GM18870 (cell line): ENCODE measurements around the gene FRS2.
"Not testable (repeated sequence)": the region's sequence is repeated elsewhere in the genome, so short reads cannot be mapped to it uniquely, and the experiment has no call there.

Experiments used
- ATAC-seq: cut with Tn5 transposase; IDR thresholded peaks from one replicate; pipeline ENCODE4 v1.9.1; 2021; ENCODE audit warnings: moderate library complexity; ENCODE audit not compliant: unreplicated experiment

Gene FRS2

DNA sequence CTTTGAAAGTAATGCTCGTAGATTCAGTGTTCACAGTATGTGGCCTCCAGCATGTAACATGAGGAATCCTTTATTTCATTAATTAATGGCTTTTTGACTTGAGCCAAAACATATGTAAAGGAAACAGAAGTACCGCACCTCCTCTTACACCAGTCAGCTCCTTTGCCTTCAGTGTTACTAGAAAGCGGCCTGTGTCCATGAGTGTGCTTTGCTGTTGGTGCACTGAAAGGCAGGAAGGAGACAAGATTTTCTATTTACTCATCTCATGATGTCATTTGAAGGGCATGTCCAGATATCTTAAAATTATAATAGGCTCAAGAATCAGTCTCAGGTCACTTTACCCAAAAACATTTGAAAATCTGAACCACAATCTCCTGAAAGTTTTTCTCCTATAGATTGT, 105.2 kb downstream of the FRS2 start:
- ATAC-seq: no peak

GRCh38 chr12:69578283-69578682, 108.1 kb downstream of the FRS2 start:
- ATAC-seq: no peak

DNA sequence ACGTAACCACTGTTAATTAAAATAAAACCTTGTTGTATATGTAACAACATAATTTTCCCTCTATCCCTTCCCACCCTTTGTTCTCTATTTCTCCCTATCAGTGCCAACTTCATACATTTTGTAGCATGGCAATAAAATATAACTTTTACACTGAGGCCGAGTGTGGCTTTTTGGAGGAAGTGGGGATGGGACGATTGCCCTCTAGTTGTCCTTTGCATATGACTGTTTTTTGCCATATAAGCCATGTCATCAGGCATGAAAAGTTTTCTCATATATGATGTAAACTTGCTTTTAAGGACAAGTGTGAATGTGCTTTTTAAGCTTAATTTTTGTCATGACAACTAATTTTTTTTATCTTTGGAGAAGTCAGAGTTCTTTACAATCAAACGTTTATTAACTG, 108.8 kb downstream of the FRS2 start:
- no peak for ATAC-seq

GRCh38 chr12:69580074-69580473, 109.9 kb downstream of the FRS2 start:
- no peak for ATAC-seq

DNA sequence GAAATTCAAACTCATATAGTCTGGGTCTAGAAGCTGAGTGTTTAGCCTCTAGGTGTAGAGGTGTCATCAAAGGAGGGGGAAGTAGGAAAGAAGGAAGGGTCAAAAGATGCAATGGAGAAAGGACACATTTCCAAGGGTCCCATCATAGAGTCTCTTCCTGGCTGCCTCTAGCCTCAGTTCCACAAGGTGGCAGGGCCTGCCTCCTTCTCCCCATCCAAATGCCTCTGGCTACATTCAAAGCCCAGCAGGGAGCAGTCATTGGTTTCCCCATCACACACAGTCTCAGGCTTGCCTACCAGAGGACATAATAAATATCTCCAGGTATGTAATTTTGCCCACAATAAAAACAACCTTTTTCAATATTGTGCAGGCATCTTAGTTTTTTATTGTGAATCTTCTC, 113.0 kb downstream of the FRS2 start:
- ATAC-seq: no peak

DNA sequence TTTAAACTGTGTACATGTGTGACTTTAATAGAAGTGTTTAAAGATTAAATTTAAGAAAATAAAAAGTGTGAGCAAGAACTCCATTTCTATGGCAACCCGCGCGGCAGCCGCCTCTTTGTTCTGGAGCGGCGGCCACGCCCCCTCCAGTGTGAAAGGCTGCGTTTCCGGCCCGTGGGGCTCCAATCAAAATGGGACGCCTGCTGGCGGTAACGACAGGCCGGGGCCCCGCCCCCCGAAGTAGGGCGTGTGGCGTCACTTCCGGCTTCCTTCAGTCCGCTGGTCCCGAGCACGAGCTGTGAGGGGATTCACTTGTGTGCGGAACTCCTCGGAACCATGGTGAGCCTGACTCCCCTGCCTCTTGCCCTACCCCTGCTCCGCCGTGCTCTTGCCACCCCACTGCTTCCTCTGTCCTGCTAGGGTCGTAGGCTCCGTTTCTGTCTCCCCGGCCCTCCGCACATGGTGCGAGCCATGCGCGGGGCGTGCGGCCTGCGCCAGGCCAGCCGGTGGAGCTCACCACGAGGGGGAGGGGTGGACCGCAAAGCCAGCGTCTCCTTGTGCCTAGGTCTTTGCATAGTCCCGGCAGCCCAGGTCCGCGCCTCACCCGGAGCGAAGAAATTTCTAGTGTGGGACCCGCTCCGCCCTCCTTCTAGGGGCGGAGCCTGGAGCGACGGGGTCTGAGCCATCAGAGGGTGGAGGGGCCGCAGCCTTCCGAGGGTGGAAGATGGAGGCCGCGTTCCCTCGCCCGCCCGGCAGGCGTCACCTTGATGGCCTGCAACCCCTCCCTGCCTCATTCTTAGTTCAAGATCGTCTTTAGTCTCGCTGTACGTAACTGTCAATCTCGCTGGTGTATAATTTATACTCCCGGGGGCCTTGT, 115.2 kb downstream of the FRS2 start, which contains the start of gene CCT2:
Gene CCT2 (plus strand): TSS at position 271 of the 874 bp plus-strand sequence. CDS start 63 bp downstream, at position 334.
- ATAC-seq: peak; percentile 93

DNA sequence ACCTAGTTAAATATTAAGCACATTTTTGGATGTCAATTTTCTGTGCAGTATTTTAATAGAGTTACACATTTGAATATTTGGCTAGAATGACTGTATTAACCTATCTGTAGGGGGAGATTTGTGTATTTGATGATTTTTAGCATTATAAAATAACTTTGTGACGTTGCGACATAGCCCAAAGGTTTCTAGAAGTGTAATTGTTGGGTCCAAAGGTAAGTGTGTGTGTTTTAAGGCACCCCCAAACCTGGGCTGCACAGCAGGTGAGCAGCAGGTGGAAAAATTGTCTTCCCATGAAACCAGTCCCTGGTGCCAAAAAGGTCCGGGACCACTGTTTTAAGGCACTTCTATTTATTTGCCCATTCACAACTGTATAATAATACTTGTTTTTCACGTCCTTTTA, 118.3 kb downstream of the FRS2 start:
- no peak for ATAC-seq

- no peak for ATAC-seq
These were observed 118.9 kb downstream of the FRS2 start for GRCh38 chr12:69589082-69589481.

GRCh38 chr12:69595689-69596088, 125.5 kb downstream of the FRS2 start:
- no peak for ATAC-seq

- no peak for ATAC-seq
These were observed 128.1 kb downstream of the FRS2 start for GRCh38 chr12:69598174-69598753.

GRCh38 chr12:69600804-69601203, 130.6 kb downstream of the FRS2 start:
- ATAC-seq: no peak

- no peak for ATAC-seq
These were observed 131.9 kb downstream of the FRS2 start for GRCh38 chr12:69601962-69602685.

- ATAC-seq: no peak
These were observed 132.8 kb downstream of the FRS2 start for GRCh38 chr12:69602954-69603353.

DNA sequence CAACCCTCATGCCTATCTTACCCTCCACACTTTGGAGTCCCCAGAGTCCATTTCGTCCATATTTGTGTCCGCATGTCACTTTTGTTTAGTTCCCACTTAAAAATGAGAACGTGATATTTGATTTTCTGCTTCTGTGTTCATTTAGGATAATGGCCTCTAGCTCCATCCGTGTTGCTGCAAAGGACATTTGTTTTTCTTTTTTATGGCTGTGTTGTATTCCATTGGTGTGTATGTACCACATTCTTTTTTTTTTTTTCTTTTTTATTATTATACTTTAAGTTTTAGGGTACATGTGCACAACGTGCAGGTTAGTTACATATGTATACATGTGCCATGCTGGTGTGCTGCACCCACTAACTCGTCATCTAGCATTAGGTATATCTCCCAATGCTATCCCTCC, 133.4 kb downstream of the FRS2 start:
- ATAC-seq: not testable (repeated sequence)

- not testable (repeated sequence) for ATAC-seq
These were observed 134.1 kb downstream of the FRS2 start for GRCh38 chr12:69604275-69604674.

DNA sequence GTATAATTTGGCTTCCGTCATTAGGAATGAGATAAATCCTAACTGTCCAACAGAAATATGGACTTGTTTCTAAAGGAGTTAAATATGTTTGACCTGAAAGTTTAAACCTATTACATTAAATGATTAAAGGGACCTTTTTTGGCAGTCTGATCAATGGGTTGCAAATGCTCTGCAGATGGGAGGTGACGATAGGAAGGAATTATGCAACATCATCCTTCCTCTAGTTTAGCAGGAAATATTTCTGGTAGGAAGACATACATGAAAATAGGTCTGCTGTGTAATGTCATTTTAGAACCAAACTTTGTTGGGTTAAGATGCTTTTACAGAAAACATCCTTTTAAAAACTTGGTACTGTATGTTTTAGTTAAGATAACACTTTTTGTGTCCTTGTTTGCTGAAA, 137.9 kb downstream of the FRS2 start:
- no peak for ATAC-seq

GRCh38 chr12:69610126-69610525, 139.9 kb downstream of the FRS2 start:
- ATAC-seq: no peak

- no peak for ATAC-seq
These were observed 140.5 kb downstream of the FRS2 start, which contains the start of gene LRRC10 for GRCh38 chr12:69610729-69611128. Gene LRRC10 (minus strand): TSS chr12:69610907. CDS start chr12:69610838, 69 bp downstream.

DNA sequence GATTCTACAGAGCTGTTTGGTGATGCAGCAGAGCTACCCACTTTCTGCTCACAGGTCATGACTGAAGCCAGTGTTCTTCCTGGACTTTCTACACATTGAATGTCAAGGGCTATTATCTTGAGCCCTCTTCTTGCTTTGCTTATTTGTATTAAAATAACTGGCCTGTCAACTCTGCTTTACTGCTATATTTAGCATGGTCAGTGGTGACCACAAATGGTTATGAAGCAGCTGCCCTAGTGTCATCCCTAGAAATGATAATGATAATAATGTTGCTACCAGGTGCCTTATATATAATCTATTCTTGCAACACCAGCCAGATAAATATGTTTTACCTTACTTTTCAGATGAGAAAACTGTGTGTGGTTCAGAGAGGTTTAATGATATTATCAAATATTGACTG, 143.2 kb downstream of the FRS2 start:
- ATAC-seq: no peak

DNA sequence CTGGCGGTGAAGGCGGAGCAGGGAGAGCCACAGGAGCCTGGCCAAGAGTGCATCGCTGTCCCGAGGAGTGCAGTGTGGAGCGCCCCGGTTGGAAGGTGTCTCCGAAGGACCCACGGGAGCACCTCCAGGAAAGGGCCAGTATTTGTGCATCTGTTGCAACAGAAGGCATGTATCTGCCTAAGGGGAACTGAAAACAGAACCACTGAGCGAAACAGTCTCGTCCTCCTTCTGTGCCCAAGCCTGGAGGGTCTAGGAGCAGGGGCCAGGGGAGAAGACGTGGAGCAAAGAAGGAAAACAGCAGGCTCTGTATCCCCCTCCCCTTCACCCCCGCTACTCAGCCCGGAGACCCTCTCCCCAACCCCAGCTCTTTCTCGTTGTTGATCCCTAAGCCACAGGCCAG, 145.8 kb downstream of the FRS2 start:
- no peak for ATAC-seq

DNA sequence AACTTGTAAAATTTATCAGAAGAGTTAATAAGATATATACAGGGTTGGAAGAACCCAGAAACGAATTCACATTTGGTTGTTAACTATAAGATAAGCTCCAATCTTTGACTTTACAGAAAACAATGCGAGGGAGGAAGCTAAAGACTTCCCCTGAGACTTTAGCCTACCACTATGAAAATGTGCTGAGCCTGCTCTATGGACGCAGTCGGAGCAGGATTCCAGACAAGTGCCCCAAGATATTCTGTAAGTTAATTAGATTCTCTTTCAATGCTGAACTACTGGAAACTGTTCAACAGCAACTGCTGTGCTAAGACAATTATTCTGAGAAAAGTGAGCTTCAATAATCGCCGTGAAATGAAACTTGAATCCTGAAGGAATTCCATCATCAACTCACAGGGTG, 148.9 kb downstream of the FRS2 start:
- no peak for ATAC-seq

DNA sequence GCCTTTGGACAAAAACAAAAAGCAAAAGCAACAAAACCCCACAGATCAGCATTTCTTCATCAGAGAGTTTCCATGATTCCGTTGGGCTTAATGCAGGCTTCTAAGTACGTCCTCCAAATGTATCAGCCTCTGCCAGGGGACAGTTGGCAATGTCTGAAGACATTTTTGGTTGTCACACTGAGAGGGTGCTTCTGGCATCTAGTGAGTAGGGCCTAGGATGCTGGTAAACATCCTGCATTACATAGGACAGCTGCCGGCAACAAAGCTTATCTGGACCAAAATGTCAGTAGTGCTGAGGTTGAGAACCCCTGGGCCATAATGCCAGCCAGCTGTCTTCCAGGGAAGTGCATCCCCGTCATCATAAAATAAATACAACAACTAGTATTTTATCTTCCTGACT, 149.9 kb downstream of the FRS2 start:
- ATAC-seq: no peak
